Activated T-cell treated with anti-CD3 and anti-CD28 coated beads, Interleukin-2, amount 50 U/mL, for 48 hours (primary cell): ENCODE measurements around the gene GRIK3.

ENCODE experiments used
- DNase-seq, 2 experiments: peaks; one replicate each; pipeline ENCODE4 v3.0.0-alpha.2; 2020

Gene GRIK3

GRCh38 chr1:36807262-36807661, 227.1 kb downstream of the GRIK3 start:
- no peak for DNase-seq

GRCh38 chr1:36805979-36806640, 228.2 kb downstream of the GRIK3 start:
- DNase-seq: no peak

- DNase-seq: no peak
These were observed 229.5 kb downstream of the GRIK3 start for GRCh38 chr1:36804669-36805314.

GRCh38 chr1:36803868-36804570, 230.3 kb downstream of the GRIK3 start:
- DNase-seq: no peak

- no peak for DNase-seq
These were observed 232.3 kb downstream of the GRIK3 start for GRCh38 chr1:36802018-36802417.

GRCh38 chr1:36797761-36798160, 236.6 kb downstream of the GRIK3 start:
- no peak for DNase-seq

GRCh38 chr1:36796733-36797132, 237.6 kb downstream of the GRIK3 start:
- no peak for DNase-seq

GRCh38 chr1:36796106-36796590, 238.2 kb downstream of the GRIK3 start:
- DNase-seq: no peak

- DNase-seq: no peak
These were observed 239.9 kb downstream of the GRIK3 start for GRCh38 chr1:36794460-36794859.

GRCh38 chr1:36793452-36793851, 240.9 kb downstream of the GRIK3 start:
- no peak for DNase-seq

GRCh38 chr1:36792292-36792691, 242.0 kb downstream of the GRIK3 start:
- DNase-seq: no peak

GRCh38 chr1:36790191-36790590, 244.1 kb downstream of the GRIK3 start:
- no peak for DNase-seq

GRCh38 chr1:36789535-36789934, 244.8 kb downstream of the GRIK3 start:
- no peak for DNase-seq

- no peak for DNase-seq
These were observed 246.9 kb downstream of the GRIK3 start for GRCh38 chr1:36787312-36787913.

- no peak for DNase-seq
These were observed 247.9 kb downstream of the GRIK3 start for GRCh38 chr1:36786425-36786824.

- no peak for DNase-seq
These were observed 250.0 kb downstream of the GRIK3 start for GRCh38 chr1:36784147-36784859.

- DNase-seq: no peak
These were observed 250.8 kb downstream of the GRIK3 start for GRCh38 chr1:36783475-36783874.

- DNase-seq: no peak
These were observed 251.5 kb downstream of the GRIK3 start for GRCh38 chr1:36782785-36783184.

- DNase-seq: no peak
These were observed 252.2 kb downstream of the GRIK3 start for GRCh38 chr1:36782085-36782484.

GRCh38 chr1:36781098-36781497, 253.2 kb downstream of the GRIK3 start:
- DNase-seq: no peak

- DNase-seq: no peak
These were observed 255.6 kb downstream of the GRIK3 start for GRCh38 chr1:36778740-36779139.

GRCh38 chr1:36776948-36777831, 257.1 kb downstream of the GRIK3 start:
- DNase-seq: no peak
